GDM1 (cell line): ENCODE data around the gene DENND1A.

Experiments
- DNase-seq: peaks from one replicate; lab custom pipeline; 2025; lab: John Stamatoyannopoulos, UW

Gene DENND1A

DNA sequence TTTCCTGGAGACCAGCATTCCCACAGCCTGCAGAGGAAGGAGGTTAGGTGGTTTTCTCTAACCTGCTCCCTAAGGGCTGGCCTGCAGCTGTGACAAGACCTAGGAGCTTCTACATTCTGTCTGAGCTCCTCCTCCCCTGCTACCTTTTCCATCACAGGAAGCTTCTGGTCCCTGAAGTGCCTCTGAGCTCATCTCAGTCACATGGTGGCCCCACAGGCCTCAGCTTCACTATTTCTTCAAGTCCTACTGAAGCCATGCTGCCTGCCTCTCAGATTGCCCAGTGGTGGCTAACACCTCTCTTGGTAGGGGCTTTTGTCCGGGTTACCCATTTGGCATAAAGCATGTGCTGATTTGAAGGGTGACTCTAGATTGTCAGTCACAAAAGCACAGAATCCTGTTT lies 314.5 kb downstream of the DENND1A start:
- no peak for DNase-seq

DNA sequence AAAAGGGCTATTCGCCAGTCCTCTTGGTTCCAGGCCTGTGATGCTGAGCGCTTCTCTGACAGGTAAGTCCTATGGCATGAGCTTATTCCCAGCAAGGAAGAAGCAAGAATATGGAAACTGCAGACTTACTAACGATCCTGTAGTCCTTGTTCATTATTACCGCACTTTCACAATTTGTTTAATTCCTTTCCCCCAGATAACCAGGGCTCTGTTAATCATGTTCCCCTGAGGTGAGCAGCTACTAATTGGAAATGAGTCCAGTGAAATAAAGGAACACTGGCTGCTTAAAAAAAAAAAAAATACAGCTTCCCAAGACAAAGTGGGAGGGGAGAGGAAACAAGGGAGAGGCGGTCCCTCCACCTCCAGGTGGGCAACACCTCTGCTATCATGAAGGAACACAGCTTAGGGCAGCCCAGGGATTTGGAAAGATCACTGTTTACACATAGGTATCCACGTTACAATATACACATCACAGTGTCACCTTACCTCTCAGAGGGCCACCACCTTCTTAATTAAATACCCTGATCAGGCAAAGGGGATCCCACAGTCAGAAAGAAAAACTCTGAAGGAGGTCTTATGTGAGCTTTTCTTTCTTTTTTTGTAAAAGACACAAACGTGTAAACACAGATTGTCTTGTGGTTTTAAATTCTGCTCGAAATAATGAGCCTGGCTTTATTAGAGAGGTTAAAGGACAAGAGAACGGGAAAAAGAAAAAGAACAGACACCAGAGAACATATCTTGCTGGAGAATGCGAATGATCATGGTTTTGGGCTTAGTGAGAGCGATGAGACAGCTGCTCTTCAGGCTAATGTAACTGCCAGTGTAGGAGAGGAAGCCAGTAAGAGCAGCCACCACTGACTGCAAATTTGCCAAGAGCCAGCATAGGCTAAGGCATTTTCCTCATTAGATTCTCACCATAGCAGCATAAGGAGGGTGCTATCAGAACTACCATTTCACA lies 315.3 kb downstream of the DENND1A start:
- DNase-seq: no peak

- no peak for DNase-seq
Observed at GRCh38 chr9:123611226-123611625, 318.7 kb downstream of the DENND1A start.

- no peak for DNase-seq
Observed at GRCh38 chr9:123609844-123610243, 320.1 kb downstream of the DENND1A start.

DNA sequence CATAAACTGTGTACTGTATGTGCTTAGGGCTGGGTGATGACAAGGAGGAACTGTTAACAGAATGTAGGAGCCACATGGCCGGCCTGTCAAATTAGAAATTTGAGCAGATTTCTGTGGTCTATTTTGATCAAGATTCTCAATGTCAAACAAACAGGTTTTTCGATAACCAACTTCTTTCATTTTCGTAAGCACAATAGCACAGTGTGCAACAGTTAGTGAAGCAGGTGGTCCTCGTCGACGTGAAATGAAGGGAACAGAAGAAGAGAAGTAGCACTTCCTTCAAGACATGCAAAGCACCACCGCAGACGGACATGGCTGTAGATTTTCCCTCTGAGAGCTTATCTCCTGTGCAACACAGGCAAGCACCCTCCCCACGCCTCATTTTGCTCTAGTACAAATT lies 321.8 kb downstream of the DENND1A start:
- no peak for DNase-seq

- no peak for DNase-seq
Observed at GRCh38 chr9:123607479-123607878, 322.4 kb downstream of the DENND1A start.

DNA sequence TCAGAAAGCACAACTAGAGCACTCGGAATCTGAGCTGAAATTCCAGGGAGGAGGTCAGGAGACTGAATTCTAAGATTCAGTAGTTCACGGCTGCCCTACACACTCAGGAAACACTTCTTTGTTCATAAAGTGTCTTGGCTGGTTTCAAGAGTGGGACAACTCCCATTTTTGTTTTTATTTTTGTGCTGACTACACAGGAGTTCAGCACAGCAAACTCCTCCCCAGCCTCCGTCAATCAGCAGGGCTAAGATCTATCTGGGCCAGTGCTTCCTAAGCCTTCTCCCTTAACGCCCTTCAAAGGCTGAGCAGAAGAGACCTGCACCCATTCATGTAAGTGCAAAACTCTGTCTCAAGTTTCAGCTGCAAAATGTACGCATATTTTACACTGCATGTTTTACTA lies 323.8 kb downstream of the DENND1A start:
- DNase-seq: no peak

DNA sequence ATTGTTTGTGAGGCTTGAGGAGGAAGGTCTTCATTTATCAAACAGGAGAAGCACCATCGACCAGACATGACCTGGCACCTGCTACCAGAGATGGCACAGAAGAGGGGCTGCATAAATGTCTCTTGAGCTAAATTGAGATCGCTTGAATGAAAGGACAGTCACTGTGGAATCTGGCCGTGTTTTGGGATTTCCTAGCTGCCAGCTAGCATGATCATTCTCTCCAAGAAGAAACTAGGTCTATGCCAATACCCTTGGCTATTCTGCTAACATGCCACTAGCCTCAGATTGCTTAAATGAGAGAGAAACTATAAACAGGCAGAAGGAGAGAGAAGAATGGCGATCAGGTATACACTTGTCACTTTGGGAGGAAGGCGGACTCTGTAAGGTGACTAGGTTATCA lies 324.6 kb downstream of the DENND1A start:
- DNase-seq: no peak

- no peak for DNase-seq
Observed at GRCh38 chr9:123604861-123605260, 325.1 kb downstream of the DENND1A start.

- DNase-seq: no peak
Observed at GRCh38 chr9:123601828-123602227, 328.1 kb downstream of the DENND1A start.

DNA sequence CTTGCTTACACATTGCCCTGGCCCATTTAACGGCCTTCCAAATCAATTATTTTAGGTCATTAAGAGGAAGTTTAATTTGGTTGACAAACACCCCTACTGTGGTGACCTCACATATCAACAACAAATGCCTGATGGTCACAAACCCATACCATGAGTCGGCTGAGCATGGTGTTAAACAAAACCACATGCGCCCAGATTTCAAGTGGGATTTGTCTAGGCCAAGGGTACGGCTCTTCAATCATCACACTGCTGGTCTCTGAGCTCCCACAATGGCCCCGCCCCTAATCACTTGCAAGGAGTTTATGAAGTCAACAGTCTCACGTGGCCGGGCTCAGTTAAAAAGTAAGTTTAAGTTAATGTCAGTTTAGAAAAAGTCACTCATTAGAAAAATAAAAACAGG lies 330.1 kb downstream of the DENND1A start:
- no peak for DNase-seq

DNA sequence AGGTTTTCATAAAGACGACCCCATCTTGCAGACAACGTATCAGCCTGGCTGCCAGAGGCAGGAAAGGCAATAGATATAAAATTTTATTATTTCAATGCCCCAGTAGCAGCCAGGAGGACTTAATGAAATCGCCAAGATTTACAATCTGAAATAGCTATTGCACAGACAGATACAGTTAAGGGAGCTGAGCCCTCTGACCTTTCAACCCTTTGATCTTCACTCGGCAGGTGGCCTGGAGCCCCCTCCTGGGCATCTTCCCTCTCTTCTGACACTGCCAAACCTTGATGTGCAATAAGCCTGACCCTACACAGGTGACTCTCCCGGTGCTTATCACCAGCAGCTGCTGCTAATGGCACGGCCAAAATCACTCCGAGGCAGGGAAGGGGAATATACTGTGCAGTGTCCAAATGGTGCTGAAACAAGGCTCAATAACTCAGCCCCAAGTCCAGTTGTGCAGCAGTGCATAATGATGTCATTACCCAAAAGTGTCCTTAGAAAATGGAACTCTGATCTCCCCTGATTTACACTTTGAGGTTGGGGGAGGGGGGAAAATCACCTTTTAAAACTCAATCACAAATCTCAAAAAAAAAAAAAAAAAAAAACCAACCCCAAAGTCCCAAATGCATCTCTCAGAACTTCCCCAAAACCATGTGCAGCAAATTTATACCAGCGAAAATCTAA lies 331.9 kb downstream of the DENND1A start:
- DNase-seq: no peak

DNA sequence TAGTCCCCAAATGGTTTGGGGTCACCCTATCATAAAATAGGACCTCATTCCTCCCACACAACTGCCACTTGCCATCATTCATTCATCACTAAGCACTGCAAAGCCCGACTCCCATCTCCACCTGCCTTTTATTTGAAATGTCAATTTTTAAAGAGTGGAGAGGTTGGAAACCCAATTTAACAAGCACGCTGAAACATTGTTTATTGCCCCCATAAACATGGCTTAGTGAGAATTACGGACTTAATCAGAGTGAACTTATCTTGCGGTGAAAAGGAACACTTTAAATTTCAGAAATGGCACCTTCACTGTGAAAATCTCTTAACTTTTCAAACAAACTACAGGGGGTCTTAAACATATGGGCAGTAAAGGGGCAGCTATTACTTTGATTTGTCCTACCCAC lies 332.9 kb downstream of the DENND1A start:
- no peak for DNase-seq

DNA sequence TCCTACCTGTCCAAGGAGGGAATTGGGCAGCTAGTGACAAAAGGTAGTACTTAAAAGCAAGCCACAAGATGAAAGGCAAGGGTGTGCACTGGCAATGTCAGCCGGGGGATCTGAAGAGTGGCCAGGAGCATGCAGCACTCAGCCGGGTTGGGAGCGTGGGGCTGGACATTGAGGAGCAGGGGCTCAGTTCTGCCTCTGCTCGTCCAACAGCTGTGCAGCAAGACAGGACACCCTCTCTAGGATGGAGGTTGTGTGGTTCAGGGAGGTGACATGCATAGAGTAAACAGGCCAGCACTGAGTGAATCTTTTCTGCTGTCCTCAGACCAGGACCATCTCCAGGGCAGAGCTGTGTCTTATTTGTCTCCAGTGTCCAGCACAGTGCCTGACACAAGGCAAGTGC lies 338.6 kb downstream of the DENND1A start:
- no peak for DNase-seq

DNA sequence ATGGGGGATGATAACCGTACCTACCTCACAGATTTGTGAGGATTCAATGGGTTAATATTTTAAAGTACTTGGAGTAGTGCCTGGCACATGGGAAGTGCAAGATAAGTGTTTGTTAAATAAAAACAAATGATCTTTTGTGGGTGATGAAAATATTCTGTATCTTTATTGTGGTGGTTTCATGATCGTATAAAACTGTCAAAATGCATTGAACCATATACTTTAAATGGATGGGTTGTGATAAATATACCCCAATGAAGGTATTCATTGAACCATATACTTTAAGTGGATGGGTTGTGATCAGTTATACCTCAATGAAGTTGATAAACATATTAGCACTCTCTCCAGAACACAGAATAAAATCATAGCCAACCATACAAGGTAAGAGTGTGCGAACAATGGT lies 339.4 kb downstream of the DENND1A start:
- no peak for DNase-seq

DNA sequence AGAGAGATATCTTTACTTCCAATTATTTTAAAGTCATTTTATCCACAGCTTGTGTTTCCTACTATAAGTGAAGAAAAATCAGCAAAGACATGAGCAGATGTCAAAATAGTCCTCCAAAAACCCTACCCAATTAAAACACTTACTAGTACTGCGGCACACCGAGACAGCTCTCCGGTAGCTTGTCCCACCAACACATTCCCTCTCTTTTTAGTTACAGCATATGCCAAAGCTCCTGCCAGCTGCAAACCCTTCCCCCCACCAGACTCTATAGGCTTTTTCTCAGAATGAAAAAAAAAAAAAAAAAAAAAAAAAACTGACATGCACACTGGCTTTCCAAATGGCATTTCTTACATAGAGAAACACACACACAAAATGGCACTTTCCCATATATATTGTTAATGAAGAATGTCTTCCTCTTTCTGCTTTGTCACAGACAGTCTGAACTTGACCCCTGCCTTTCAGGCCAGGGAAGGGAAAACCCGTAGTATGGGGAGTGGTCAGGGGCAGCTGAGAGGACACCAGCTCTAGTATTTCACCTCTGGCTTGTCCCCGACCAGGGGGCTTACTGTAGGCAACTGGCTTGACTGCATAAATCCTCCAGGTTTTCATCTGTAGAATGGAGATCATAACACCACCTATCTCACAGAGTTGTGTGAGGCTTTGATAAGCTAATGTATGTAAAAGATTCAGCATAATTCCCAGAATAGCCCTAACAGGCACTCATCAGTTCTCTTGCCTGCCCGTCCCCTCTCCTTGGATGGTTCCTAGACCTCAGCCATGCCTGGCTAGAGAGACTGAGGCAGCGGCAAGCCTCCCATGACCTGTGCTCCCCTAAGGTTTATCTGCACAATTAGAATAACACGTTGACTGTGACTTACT lies 340.3 kb downstream of the DENND1A start:
- no peak for DNase-seq

- DNase-seq: no peak
Observed at GRCh38 chr9:123586275-123586674, 343.7 kb downstream of the DENND1A start.

DNA sequence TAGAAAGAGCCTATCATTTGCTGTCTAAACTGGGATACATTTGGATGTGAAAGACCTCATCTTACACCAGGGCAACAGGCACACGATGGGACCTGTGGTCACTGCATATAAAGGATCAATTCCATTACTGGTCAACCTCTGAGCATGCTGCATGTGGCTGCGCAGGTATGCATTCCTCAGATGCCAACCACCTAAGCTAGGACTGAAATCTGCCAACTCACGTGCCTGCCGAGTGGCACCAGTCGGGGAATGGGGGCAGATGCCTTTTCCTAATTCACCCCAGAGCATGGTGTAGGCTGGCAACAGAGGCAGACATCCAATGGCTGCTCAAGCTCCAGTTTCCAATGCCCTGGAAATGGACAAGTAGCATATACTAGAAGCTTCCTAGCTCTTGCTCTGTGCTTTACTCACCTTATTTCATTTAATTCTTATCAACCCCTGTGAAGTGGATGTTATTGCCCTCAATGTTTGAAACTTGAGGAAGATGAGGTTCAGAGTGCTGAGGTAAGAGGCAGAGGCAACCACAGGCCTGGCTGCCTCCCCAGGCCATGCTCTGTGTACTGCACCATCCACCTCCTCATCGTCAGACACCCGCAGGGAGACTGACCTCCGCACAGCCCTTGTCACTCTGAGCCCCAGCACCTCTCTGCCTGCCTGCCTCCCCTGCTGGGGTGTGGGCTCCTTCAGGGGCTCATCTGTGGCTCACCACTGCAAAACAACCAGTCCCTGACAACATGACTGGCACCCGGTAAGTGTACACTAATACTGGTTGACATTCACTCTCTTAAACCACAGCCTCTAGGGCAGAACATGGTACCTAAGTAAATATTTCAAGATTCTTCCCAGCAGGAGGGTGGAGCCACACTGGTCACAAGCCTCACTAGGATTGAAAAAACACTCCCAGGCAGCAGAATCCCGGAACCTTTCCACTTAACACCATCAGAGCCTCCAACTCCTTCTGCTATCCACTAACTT lies 345.4 kb downstream of the DENND1A start:
- DNase-seq: no peak

GRCh38 chr9:123583646-123584045 lies 346.3 kb downstream of the DENND1A start:
- no peak for DNase-seq

- DNase-seq: no peak
Observed at GRCh38 chr9:123571240-123571639, 358.7 kb downstream of the DENND1A start.
